ENCODE results near the gene EBF3. TPM values are rescaled to one million over a fixed set of nuclear protein-coding genes. Genes with fewer than 3 reads are reported as not detected.

Gene EBF3
- total RNA-seq, 1 experiment from 2014 or later = 56.2 TPM

- peaks cover 10% of the 10 kb centered on the region for H3K4me1 ChIP-seq (ENCODE audit: insufficient read depth, low read length, poor library complexity, severe bottlenecking)
- no TSS peak for BruUV-seq (replicated peaks)
- intact Hi-C loops (cut with micrococcal nuclease; ENCODE audit: unreplicated experiment) = no loop called here
- H3K4me3 ChIP-seq (ENCODE audit: low read depth, low read length, poor library complexity, severe bottlenecking) = no peak overlapping the region
- CTCF ChIA-PET = no interaction called here
- no peaks in the 10 kb centered on the region for H3K27me3 ChIP-seq (replicated peaks; ENCODE audit: insufficient read depth, low read depth, low read length, poor library complexity)
- H3K9me3 ChIP-seq (ENCODE audit: low read depth, low read length, poor library complexity, severe bottlenecking) = no peaks in the 10 kb centered on the region
- no peak for TF ChIP-seq CTCF (conservative IDR thresholded peaks at IDR 0.05; ENCODE audit: low read depth, low read length)
- TF ChIP-seq EZH2 (IDR thresholded peaks at IDR 0.05; ENCODE audit: borderline replicate concordance, low read depth, low read length, poor library complexity, severe bottlenecking) = no peak
- POLR2A ChIA-PET (ENCODE audit: low non-redundant PET) = no interaction called here
- H3K27ac ChIP-seq (ENCODE audit: low read depth, low read length, poor library complexity, severe bottlenecking) = no peak overlapping the region
- DNase-seq (ENCODE audit: low spot score) = no peak
- H3K36me3 ChIP-seq (ENCODE audit: insufficient read depth, low read length, poor library complexity, severe bottlenecking) = no peaks in the 10 kb centered on the region
Measured at GRCh38 chr10:129883626-129884397, 80.3 kb downstream of the EBF3 start.

GRCh38 chr10:129883029-129883428 is 81.0 kb downstream of the EBF3 start:
- TF ChIP-seq CTCF (conservative IDR thresholded peaks at IDR 0.05; ENCODE audit: low read depth, low read length) (no peak), EZH2 (IDR thresholded peaks at IDR 0.05; ENCODE audit: borderline replicate concordance, low read depth, low read length, poor library complexity, severe bottlenecking) (no peak)
- no peak for DNase-seq (ENCODE audit: low spot score)
- Histone ChIP-seq H3K27ac (ENCODE audit: low read depth, low read length, poor library complexity, severe bottlenecking) (no peak overlapping the region), H3K4me1 (ENCODE audit: insufficient read depth, low read length, poor library complexity, severe bottlenecking) (peaks cover 10% of the 10 kb centered on the region), H3K9me3 (ENCODE audit: low read depth, low read length, poor library complexity, severe bottlenecking) (no peaks in the 10 kb centered on the region), H3K36me3 (ENCODE audit: insufficient read depth, low read length, poor library complexity, severe bottlenecking) (no peaks in the 10 kb centered on the region), H3K4me3 (ENCODE audit: low read depth, low read length, poor library complexity, severe bottlenecking) (no peak overlapping the region), H3K27me3 (replicated peaks; ENCODE audit: insufficient read depth, low read depth, low read length, poor library complexity) (no peaks in the 10 kb centered on the region)
- POLR2A ChIA-PET (ENCODE audit: low non-redundant PET) = no interaction called here
- BruUV-seq (replicated peaks) = no TSS peak
- intact Hi-C loops (cut with micrococcal nuclease; ENCODE audit: unreplicated experiment) = no loop called here
- CTCF ChIA-PET = no interaction called here

GRCh38 chr10:129882291-129883010 is 81.6 kb downstream of the EBF3 start:
- DNase-seq (ENCODE audit: low spot score) = no peak
- intact Hi-C loops (cut with micrococcal nuclease; ENCODE audit: unreplicated experiment) = no loop called here
- H3K4me3 ChIP-seq (ENCODE audit: low read depth, low read length, poor library complexity, severe bottlenecking) = no peak overlapping the region
- H3K27me3 ChIP-seq (replicated peaks; ENCODE audit: insufficient read depth, low read depth, low read length, poor library complexity) = no peaks in the 10 kb centered on the region
- H3K36me3 ChIP-seq (ENCODE audit: insufficient read depth, low read length, poor library complexity, severe bottlenecking) = no peaks in the 10 kb centered on the region
- TF ChIP-seq CTCF (conservative IDR thresholded peaks at IDR 0.05; ENCODE audit: low read depth, low read length) (no peak), EZH2 (IDR thresholded peaks at IDR 0.05; ENCODE audit: borderline replicate concordance, low read depth, low read length, poor library complexity, severe bottlenecking) (no peak)
- H3K9me3 ChIP-seq (ENCODE audit: low read depth, low read length, poor library complexity, severe bottlenecking) = no peaks in the 10 kb centered on the region
- CTCF ChIA-PET = no interaction called here
- BruUV-seq (replicated peaks) = no TSS peak
- peaks cover 10% of the 10 kb centered on the region for H3K4me1 ChIP-seq (ENCODE audit: insufficient read depth, low read length, poor library complexity, severe bottlenecking)
- POLR2A ChIA-PET (ENCODE audit: low non-redundant PET) = no interaction called here
- H3K27ac ChIP-seq (ENCODE audit: low read depth, low read length, poor library complexity, severe bottlenecking) = no peak overlapping the region

Data from A673 (cell line).